ENCODE data around the gene ASB3.

ASB3 gene

GRCh38 chr2:53793261-53793660 is 6.5 kb upstream of the ASB3 start:
- Histone ChIP-seq H3K4me3 (ENCODE audit: low read depth, low read length) (no peak overlapping the region), H3K4me1 (ENCODE audit: control insufficient read depth, insufficient read depth, low read length) (no peaks in the 10 kb centered on the region), H3K27ac (ENCODE audit: extremely low read depth, low read depth, low read length) (no peak overlapping the region), H3K9me3 (ENCODE audit: control insufficient read depth, insufficient read depth, low read depth, low read length) (no peaks in the 10 kb centered on the region), H3K36me3 (ENCODE audit: control insufficient read depth in 2 of 2, insufficient read depth in 1 of 2, low read length in 2 of 2) (peaks cover 31 to 37% of the 10 kb centered on the region in 2 experiments)
- ChIA-PET POLR2A (interaction anchor here (1.0 kb wide), 1 partner anchor 26 kb away, joined by 3 read pairs; the partner anchor contains the start of gene CHAC2), CTCF (no interaction called here)
- TF ChIP-seq ZNF155 (tag by site-specific recombination; IDR thresholded peaks at IDR 0.05) = no peak
- no peak for TF ChIP-seq HOXA7 (CRISPR knock-in tag; IDR thresholded peaks at IDR 0.05; ENCODE audit: borderline replicate concordance)
- TF ChIP-seq, protein P1, sequence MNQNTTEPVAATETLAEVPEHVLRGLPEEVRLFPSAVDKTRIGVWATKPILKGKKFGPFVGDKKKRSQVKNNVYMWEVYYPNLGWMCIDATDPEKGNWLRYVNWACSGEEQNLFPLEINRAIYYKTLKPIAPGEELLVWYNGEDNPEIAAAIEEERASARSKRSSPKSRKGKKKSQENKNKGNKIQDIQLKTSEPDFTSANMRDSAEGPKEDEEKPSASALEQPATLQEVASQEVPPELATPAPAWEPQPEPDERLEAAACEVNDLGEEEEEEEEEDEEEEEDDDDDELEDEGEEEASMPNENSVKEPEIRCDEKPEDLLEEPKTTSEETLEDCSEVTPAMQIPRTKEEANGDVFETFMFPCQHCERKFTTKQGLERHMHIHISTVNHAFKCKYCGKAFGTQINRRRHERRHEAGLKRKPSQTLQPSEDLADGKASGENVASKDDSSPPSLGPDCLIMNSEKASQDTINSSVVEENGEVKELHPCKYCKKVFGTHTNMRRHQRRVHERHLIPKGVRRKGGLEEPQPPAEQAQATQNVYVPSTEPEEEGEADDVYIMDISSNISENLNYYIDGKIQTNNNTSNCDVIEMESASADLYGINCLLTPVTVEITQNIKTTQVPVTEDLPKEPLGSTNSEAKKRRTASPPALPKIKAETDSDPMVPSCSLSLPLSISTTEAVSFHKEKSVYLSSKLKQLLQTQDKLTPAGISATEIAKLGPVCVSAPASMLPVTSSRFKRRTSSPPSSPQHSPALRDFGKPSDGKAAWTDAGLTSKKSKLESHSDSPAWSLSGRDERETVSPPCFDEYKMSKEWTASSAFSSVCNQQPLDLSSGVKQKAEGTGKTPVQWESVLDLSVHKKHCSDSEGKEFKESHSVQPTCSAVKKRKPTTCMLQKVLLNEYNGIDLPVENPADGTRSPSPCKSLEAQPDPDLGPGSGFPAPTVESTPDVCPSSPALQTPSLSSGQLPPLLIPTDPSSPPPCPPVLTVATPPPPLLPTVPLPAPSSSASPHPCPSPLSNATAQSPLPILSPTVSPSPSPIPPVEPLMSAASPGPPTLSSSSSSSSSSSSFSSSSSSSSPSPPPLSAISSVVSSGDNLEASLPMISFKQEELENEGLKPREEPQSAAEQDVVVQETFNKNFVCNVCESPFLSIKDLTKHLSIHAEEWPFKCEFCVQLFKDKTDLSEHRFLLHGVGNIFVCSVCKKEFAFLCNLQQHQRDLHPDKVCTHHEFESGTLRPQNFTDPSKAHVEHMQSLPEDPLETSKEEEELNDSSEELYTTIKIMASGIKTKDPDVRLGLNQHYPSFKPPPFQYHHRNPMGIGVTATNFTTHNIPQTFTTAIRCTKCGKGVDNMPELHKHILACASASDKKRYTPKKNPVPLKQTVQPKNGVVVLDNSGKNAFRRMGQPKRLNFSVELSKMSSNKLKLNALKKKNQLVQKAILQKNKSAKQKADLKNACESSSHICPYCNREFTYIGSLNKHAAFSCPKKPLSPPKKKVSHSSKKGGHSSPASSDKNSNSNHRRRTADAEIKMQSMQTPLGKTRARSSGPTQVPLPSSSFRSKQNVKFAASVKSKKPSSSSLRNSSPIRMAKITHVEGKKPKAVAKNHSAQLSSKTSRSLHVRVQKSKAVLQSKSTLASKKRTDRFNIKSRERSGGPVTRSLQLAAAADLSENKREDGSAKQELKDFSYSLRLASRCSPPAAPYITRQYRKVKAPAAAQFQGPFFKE (tag by site-specific recombination; IDR thresholded peaks at IDR 0.05; ENCODE audit: borderline replicate concordance) = no peak
- TF ChIP-seq ZBTB8A (tag by site-specific recombination; IDR thresholded peaks at IDR 0.05) = no peak
- TF ChIP-seq ZNF366 (tag by site-specific recombination; conservative IDR thresholded peaks at IDR 0.05) = no peak
- TF ChIP-seq ZNF157 (tag by site-specific recombination; IDR thresholded peaks at IDR 0.05) = no peak
- no peak for TF ChIP-seq ZBTB20 (tag by site-specific recombination; IDR thresholded peaks at IDR 0.05)
- TF ChIP-seq REPIN1 (tag by site-specific recombination; IDR thresholded peaks at IDR 0.05; ENCODE audit: low read depth) = no peak
- no peak for TF ChIP-seq GLIS1 (tag by site-specific recombination; IDR thresholded peaks at IDR 0.05)
- TF ChIP-seq KLF9 (tag by site-specific recombination; IDR thresholded peaks at IDR 0.05; ENCODE audit: low read depth) = no peak
- TF ChIP-seq ZNF596 (tag by site-specific recombination; IDR thresholded peaks at IDR 0.05) = no peak
- TF ChIP-seq ZNF324 (tag by site-specific recombination; IDR thresholded peaks at IDR 0.05) = no peak

DNA sequence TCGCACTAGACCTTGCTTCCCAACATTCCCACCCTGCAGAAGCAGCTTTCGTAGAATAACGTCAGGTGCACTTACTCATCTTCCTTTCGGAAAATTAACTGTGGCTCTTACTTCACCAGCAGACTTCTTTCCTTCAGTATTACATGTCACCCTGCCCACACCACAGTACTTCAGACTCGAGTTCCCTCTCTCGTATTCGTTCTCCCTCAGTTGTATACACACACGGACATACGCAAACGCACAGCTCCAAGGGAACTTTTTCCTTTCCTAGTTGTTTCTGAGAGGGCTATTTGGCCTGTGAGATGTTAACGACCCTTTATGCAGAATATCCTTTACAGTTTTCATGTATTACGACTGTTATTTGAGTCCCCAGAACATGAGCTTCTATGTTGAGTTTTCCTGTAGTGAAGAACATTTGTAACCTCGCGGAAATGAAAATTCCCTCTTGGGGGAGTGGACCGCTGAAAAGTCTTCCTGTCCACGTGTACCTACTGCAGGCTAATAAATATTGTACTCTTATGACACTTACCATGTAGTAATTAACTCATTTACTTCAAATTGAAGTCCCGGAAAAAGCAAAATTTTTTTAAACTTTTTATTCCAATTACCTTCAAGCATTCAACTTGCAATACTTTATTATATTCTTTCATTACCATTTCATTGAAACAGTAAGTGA is 999 bp upstream of the ASB3 start:
- no peaks in the 10 kb centered on the region for H3K9me3 ChIP-seq (ENCODE audit: control insufficient read depth, insufficient read depth, low read depth, low read length)
- H3K27ac ChIP-seq (ENCODE audit: extremely low read depth, low read depth, low read length) = peak overlapping the region; percentile 90
- peaks cover 8% of the 10 kb centered on the region; the same call in 1 of the 2 replicates for H3K4me1 ChIP-seq (ENCODE audit: control insufficient read depth, insufficient read depth, low read length)
- H3K36me3 ChIP-seq (ENCODE audit: control insufficient read depth in 2 of 2, insufficient read depth in 1 of 2, low read length in 2 of 2) = peaks cover 0 to 2% of the 10 kb centered on the region in 2 experiments; a peak in 1 of 3 replicates
- H3K4me3 ChIP-seq (ENCODE audit: low read depth, low read length) = peak overlapping the region; percentile 87
- TF ChIP-seq MZF1 (tag by site-specific recombination; IDR thresholded peaks at IDR 0.05; ENCODE audit: borderline replicate concordance) (no peak), BCL6B (tag by site-specific recombination; IDR thresholded peaks at IDR 0.05) (0 out of 2 replicates have a peak, but pooled peaks have one; percentile 67)
- ChIA-PET POLR2A (interaction anchor here (0.5 to 3.9 kb wide), 4 partner anchors 11 to 182 kb away, joined by 3 to 38 read pairs (median 4); partner anchors contain the start of gene CHAC2), CTCF (interaction anchor here (0.6 kb wide), 2 partner anchors 13 to 22 kb away, joined by 3 to 6 read pairs; no protein-coding TSS in a partner anchor)

All from HEK293 (cell line).